SH-SY5Y (cell line): ENCODE results near the gene KBTBD2.

Experiments used
- GATA2 ChIP-seq: IDR thresholded peaks from 2 replicates; pipeline ENCODE4 v1.6.1; 2011; ENCODE audit warnings: mild to moderate bottlenecking, low read depth, low read length
- GATA3 ChIP-seq: IDR thresholded peaks from 2 replicates; pipeline ENCODE4 v1.6.1; 2011; ENCODE audit warnings: low read depth, mild to moderate bottlenecking, low read length, moderate library complexity

Gene KBTBD2

GRCh38 chr7:32900433-32900995, 9.0 kb upstream of the KBTBD2 start:
- TF ChIP-seq GATA2 (no peak), GATA3 (no peak)

- TF ChIP-seq GATA3 = no peak
- no peak for TF ChIP-seq GATA2
Measured at GRCh38 chr7:32896564-32897347, 5.2 kb upstream of the KBTBD2 start.

GRCh38 chr7:32894171-32894570, 2.6 kb upstream of the KBTBD2 start:
- no peak for TF ChIP-seq GATA2
- no peak for TF ChIP-seq GATA3

GRCh38 chr7:32893722-32894121, 2.2 kb upstream of the KBTBD2 start:
- TF ChIP-seq GATA2 = no peak
- TF ChIP-seq GATA3 = no peak

- TF ChIP-seq GATA3 (peak; percentile 42; the same call in 1 of the 2 replicates), GATA2 (no peak)
Measured at GRCh38 chr7:32893207-32893524, 1.6 kb upstream of the KBTBD2 start.

DNA sequence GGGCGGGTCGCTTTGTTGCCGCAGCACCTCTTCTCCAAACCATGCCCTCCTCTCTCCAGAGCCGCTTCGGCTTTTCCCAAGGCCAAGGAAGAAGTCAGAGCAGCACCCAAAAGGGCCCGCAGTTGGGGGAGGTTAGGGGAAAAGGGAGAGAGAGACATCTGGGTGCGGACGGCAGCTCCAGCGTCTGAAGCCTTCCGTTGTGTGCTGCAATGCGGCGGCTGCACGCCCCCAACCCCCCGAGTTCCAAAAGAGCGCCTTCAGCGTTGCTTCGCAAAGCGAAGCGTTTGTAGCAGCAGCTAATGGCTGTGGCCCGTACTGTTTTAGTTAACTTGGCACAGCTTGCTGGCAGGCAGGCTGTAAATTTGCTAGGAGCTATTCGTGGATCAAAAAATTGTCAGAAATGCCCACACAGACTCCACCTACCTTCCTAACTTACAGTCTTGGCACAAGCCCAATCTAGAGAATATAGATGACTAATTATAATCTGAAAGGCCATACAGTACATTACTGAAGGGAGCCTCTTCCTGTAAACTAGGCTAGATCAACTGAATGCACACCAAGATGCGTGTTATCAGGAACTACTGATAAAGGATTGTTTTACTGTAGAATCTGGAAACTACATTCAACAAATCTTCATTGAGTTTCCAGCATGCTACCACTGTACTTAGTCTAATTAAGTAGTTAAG, 1.1 kb upstream of the KBTBD2 start:
- no peak for TF ChIP-seq GATA3
- no peak for TF ChIP-seq GATA2

- TF ChIP-seq GATA3 (no peak), GATA2 (no peak)
Measured at GRCh38 chr7:32891800-32892520, 400 bp upstream of the KBTBD2 start.

DNA sequence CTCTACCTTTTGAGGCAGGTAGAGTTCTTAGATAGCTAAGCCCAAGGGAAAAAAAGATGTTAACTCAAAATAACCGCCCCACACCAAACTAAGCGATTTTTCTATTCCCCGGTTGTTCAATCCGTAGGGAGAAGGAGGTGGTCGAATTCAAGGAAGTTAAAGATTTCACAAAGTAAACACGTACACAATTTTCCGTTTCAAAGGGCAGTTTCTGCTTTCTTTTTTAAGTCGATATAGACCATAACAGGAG, 842 bp downstream of the KBTBD2 start:
- TF ChIP-seq GATA2 (no peak), GATA3 (no peak)

DNA sequence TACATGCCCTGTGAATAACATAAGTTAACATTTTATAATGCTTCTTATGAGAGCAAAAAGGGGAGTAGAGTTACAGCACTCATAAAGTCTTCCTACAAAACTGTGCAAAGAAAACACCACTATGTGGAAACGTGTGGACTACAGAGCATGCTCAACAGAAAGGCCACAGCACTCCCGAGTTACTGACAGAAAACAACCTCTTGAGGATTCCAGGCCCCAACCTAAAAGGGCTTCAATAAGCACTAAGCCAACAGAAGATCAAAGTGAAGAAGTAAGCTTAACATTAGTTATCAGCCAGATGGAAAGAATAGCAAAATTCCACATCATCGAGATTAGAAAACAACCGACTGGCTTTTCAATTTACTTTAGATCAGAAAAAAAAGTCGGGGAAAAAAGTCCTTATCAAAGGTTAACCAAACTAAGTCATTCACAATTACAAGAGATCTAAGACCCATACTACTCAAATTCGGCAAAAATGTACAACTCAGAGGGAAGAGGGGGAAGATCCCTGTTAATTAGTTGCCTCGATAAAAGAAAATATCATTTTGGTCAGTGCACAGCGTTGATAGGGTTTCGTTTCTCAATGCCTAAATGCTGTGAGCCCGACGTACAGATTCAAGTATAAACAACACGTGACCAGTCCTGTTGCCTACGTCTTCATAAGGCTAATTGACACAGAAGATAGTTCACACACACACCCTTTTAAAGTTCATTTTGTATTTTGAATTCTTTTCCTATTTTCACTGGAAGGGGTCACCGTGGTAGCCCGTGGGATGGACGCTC, 1.4 kb downstream of the KBTBD2 start:
- TF ChIP-seq GATA2 (no peak), GATA3 (no peak)

DNA sequence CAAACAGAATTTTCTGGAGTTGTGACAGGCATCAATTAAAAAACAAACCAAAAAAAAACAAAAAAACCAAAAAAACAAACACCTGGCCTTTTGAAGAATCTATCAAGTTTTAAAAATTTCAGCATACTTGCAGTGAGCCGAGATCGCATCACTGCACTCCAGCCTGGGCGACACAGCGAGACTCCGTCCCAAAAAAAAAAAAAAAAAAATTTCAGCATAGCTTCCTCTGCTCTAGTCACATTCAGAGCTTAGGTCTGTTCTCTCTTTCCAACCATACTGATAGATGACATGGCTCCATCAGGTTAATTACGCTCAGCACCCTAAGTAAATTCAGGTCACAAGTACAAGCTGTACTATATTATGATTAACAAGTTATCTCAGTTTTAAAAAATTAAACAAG, 3.1 kb downstream of the KBTBD2 start:
- TF ChIP-seq GATA3 (no peak), GATA2 (no peak)

DNA sequence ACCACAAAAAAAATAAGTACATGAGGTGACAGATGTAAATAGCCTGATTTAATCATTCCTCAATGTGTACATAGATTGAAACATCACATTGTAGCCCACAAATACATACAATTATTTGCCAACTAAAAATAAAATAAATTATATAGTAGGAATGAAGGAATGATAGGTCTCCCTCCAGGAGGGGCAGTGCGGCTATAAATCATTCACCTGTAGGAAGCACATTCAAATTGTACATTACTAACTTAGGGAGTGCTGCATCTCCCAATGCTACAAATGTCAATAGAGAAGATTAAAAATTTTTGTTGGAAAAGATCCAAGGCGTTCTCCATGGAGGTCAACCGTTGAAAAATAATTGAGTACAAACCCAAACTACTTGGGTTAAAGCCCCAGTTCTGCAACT, 4.2 kb downstream of the KBTBD2 start:
- TF ChIP-seq GATA3 = no peak
- TF ChIP-seq GATA2 = no peak

GRCh38 chr7:32881074-32881982, 10.2 kb downstream of the KBTBD2 start:
- TF ChIP-seq GATA2 (no peak), GATA3 (no peak)

DNA sequence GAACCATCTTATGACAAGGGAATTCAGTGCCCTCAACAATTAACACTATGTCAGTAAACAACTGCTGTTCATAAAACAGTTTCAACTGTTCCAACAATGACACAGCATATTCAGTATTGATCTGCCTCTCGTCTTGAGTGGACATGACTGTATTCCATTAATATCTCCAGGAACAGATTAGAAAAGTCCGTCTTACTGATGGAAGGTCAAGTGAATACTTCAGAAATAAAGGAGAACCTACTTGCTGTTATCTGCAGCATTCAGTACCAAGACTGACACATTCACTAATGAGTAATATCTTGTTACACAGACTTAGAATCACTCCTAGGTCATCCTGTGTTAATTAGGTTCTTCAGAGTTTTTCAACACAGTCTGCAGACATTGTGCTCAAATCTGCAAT, 12.1 kb downstream of the KBTBD2 start:
- no peak for TF ChIP-seq GATA2
- no peak for TF ChIP-seq GATA3
